NCI-H2227 (cell line): ENCODE measurements around the gene IVL.

Experiments used
- DNase-seq: peaks from one replicate; lab custom pipeline; 2025; ENCODE audit not compliant: unreplicated experiment; lab: John Stamatoyannopoulos, UW

IVL gene

DNA sequence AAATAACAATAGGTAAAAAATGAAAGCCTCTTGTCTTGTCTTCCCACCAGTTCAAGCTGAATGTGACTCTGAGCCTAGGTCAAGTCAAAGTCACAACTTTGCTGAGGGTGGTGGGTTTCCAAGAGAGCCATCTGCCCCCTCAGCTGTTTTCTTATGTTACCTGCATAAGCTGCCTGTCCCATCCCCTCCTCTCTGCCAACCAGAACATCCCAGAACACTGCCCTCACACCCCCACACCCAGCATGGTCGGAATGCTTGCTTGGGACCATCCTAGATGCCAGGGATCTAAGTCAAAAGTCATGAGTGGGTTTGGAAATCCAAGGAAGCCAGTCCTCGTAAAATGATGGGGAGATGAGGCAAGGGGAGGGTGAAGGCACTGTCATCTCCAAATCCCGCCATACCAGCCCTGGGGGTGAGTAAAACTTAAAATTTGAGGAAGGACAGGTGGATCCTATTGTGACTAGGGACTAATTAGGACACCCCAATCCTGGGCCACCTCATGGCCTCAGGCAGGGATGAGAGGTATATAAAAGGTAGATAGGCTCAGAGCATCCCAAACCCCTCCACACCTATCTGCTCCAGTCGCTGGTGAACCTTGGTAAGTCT, 38.4 kb downstream of the IVL start, which contains the start of gene SPRR5:
TSS of gene SPRR5 (plus strand) at position 556 of the 606 bp plus-strand sequence. CDS start 1,349 bp downstream, outside the sequence.
- DNase-seq: no peak

GRCh38 chr1:152951711-152952110, 43.4 kb downstream of the IVL start:
- DNase-seq: no peak

- no peak for DNase-seq
Observed at GRCh38 chr1:152953761-152954160, 45.4 kb downstream of the IVL start.

DNA sequence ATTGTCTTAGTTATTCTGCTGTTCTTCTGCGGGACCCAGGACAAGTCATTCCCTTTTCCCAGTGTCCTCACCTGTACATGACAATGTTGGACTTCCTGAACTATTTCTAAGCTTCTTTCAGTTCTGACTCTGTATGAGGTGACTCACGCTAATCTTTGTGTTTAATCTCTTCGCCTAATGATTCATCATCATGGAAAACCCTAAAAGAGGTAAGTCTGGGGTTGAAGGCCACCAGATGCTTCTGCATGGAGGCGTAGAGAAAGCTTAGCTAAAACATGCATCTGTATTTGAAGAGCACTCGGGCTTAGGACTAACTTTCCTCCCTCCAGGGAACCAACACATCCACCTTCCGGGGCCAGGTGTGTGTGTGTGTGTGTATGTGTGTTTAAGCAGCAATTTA, 46.1 kb downstream of the IVL start:
- no peak for DNase-seq

DNA sequence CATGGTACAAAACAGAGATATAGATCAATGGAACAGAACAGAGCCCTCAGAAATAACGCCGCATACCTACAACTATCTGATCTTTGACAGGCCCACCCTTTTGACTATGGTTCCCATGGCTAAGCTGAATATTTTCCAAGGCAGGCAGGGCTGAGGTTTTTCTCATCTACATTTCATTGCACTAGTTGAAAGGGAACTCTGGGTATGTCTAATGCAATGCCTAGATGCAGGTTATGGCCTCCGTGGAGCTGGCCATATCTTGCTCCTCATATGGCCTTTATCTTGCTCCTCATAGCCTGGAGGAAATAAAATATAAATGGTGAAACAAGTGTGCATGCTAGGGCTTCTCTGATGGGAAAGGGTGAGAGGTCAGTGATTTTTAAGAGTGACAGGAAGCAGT, 49.2 kb downstream of the IVL start:
- no peak for DNase-seq

- DNase-seq: no peak
Observed at GRCh38 chr1:152959273-152959672, 50.9 kb downstream of the IVL start.

GRCh38 chr1:152959801-152960451, 51.6 kb downstream of the IVL start:
- DNase-seq: no peak

- no peak for DNase-seq
Observed at GRCh38 chr1:152960452-152961044, 52.2 kb downstream of the IVL start.
